Spleen (tissue), 11 donors: ENCODE measurements around the gene KMO. TPM values are rescaled to one million over a fixed set of nuclear protein-coding genes. Genes with fewer than 3 reads are reported as not detected.

Experiments used
- DNase-seq: peaks from one replicate; pipeline ENCODE4 v3.0.0-alpha.2; 2020
- H3K27ac ChIP-seq, 8 donors: fragments of 200-600 bp; sonication (generic) in 7 of 8; 1 replicate in 4 of 8; 2 replicates in 4 of 8; pipeline versions ENCODE4 v1.5.0 to v1.8.0; 2016 to 2021; ENCODE audit warnings: inconsistent platforms in 4 of 8, mild to moderate bottlenecking in 4 of 8, moderate library complexity in 1 of 8
- H3K27me3 ChIP-seq, 7 donors: fragments of 200-600 bp; sonication (generic) in 6 of 7; replicated peaks in 1 of 7; 1 replicate in 4 of 7; 2 replicates in 3 of 7; pipeline versions ENCODE4 v1.5.0 to v1.8.0; 2016 to 2021; ENCODE audit warnings: inconsistent platforms in 3 of 7, mild to moderate bottlenecking in 1 of 7
- H3K36me3 ChIP-seq, 6 donors: fragments of 200-600 bp; sonication (generic) in 5 of 6; 1 replicate in 4 of 6; 2 replicates in 2 of 6; pipeline versions ENCODE4 v1.5.0 to v1.8.0; 2016 to 2021; ENCODE audit warnings: inconsistent platforms in 2 of 6
- H3K4me1 ChIP-seq, 6 donors: fragments of 200-600 bp; sonication (generic) in 5 of 6; 1 replicate in 3 of 6; 2 replicates in 3 of 6; pipeline versions ENCODE4 v1.5.0 to v1.8.0; 2016 to 2021; ENCODE audit warnings: inconsistent platforms in 3 of 6
- H3K4me3 ChIP-seq, 8 donors: fragments of 200-600 bp; sonication (generic) in 7 of 8; 1 replicate in 4 of 8; 2 replicates in 4 of 8; pipeline versions ENCODE4 v1.5.0 to v1.8.0; 2016 to 2021; ENCODE audit warnings: inconsistent platforms in 4 of 8, mild to moderate bottlenecking in 4 of 8, moderate library complexity in 2 of 8
- H3K9me3 ChIP-seq, 8 donors: fragments of 200-600 bp; sonication (generic) in 7 of 8; 1 replicate in 4 of 8; 2 replicates in 4 of 8; pipeline versions ENCODE4 v1.5.0 to v1.8.0; 2016 to 2021; ENCODE audit warnings: inconsistent platforms in 4 of 8
- POLR2A ChIP-seq, 3 donors: fragments of 450-650 bp; IDR thresholded peaks; one replicate each; pipeline ENCODE4 v1.5.1; 2017; ENCODE audit warnings: antibody characterized with exemption in 3 of 3, mild to moderate bottlenecking in 1 of 3
- POLR2AphosphoS5 ChIP-seq, 3 donors: sonication (generic); formaldehyde crosslinking; IDR thresholded peaks; one replicate each; pipeline ENCODE4 v1.5.1; 2017; ENCODE audit warnings: antibody characterized with exemption in 3 of 3
- WGBS, 5 donors: extraction: QIAGEN DNeasy Blood & Tissue Kit in 3 of 5; methylation state at CpG; one replicate each; pipeline versions ENCODE4 v1.1.5 to v1.1.7; 2013 to 2018; 5-methylcytosine and 5-hydroxymethylcytosine counted together
- intact Hi-C: fragments of 100-400 bp; cut with DNase I; formaldehyde crosslinking; loops from one replicate; pipeline ENCODE4 v1.15.0; 2023; ENCODE audit warnings: low total_unique reads
- polyA plus RNA-seq, 3 donors: library from polyadenylated mRNA; stranded (reverse); fragments of 200-250 nt; gene quantifications; one replicate each; pipeline ENCODE4 v1.2.1, GENCODE V29; 2013
- total RNA-seq, 7 donors: library from RNA; depleted of rRNA in 3 of 7; stranded (reverse); fragments of >200 nt in 3 of 7; fragmentation: NEBNext Ultra II Directional in 4 of 7; extraction: Animal tissue kit (Norgen Biotek cat#: 25700) in 4 of 7; gene quantifications; one replicate each; pipeline versions ENCODE4 v1.1.0 to v1.2.1, GENCODE V29; 2016 to 2021
- TF ChIP-seq, protein P1 (sequence below), 11 experiments: fragments of 200-600 bp in 7 of 11; fragments of 450-650 bp in 4 of 11; sonication (generic) in 4 of 11; IDR thresholded peaks in 8 of 11; conservative IDR thresholded peaks in 3 of 11; 1 replicate in 7 of 11; 2 replicates in 4 of 11; pipeline versions ENCODE4 v1.4.0 to v1.8.0; 2016 to 2021; ENCODE audit warnings: antibody characterized with exemption in 11 of 11, inconsistent platforms in 4 of 11, mild to moderate bottlenecking in 1 of 11
- donor health status: healthy with polysubstance abuse.
- donor health status: DM: no; HTN: no; CAD: no; lungs with moderate emphysema.
- donor health status: DM: no; HTN: no; CAD: no.
- donor health status: Bipolar disorder and iron deficiency.
- donor health status: healthy.
- donor health status: DM: no; HTN: no; CAD: no.
- donor health status: DM: yes; HTN: yes; CAD: no.

Gene KMO
- total and polyA plus RNA-seq, 10 donors: 10.3 to 25.1 (median 15.2) TPM

DNA sequence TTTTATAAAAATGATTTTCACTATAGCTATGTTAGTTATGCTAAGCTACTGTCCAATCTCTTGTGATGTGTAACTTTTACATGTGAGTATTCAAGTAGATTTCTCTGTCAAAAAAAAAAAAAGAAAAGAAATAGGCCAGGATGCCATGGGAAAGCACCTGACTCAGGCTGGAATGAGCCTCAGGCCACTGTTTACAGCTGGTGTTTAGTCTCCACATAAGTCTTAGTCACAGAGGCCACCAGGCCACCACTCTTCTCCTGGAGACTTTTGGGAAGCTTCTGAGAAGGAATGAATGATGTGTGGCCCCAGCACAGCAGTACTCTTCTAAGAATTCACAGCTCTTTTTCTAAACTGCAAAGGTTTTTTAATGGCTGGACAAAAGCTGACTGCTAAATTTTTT lies 59.1 kb downstream of the KMO start:
- TF ChIP-seq POLR2AphosphoS5 (IDR thresholded peaks at IDR 0.05): no peak
- TF ChIP-seq, protein P1, sequence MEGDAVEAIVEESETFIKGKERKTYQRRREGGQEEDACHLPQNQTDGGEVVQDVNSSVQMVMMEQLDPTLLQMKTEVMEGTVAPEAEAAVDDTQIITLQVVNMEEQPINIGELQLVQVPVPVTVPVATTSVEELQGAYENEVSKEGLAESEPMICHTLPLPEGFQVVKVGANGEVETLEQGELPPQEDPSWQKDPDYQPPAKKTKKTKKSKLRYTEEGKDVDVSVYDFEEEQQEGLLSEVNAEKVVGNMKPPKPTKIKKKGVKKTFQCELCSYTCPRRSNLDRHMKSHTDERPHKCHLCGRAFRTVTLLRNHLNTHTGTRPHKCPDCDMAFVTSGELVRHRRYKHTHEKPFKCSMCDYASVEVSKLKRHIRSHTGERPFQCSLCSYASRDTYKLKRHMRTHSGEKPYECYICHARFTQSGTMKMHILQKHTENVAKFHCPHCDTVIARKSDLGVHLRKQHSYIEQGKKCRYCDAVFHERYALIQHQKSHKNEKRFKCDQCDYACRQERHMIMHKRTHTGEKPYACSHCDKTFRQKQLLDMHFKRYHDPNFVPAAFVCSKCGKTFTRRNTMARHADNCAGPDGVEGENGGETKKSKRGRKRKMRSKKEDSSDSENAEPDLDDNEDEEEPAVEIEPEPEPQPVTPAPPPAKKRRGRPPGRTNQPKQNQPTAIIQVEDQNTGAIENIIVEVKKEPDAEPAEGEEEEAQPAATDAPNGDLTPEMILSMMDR (IDR thresholded peaks at IDR 0.05 in 8 of 11, conservative IDR thresholded peaks at IDR 0.05 in 3 of 11): no peak
- no peak for TF ChIP-seq POLR2A (IDR thresholded peaks at IDR 0.05)
- intact Hi-C loops: no loop called here
- no peaks in the 10 kb centered on the region for H3K27me3 ChIP-seq
- no peaks in the 10 kb centered on the region for H3K9me3 ChIP-seq
- no peak overlapping the region for H3K27ac ChIP-seq
- H3K4me1 ChIP-seq: peaks cover 0 to 2% (median 0%) of the 10 kb centered on the region in 6 donors
- H3K36me3 ChIP-seq: peaks cover 0 to 58% (median 9%) of the 10 kb centered on the region in 6 donors
- no peak for DNase-seq
- no peak overlapping the region for H3K4me3 ChIP-seq

DNA sequence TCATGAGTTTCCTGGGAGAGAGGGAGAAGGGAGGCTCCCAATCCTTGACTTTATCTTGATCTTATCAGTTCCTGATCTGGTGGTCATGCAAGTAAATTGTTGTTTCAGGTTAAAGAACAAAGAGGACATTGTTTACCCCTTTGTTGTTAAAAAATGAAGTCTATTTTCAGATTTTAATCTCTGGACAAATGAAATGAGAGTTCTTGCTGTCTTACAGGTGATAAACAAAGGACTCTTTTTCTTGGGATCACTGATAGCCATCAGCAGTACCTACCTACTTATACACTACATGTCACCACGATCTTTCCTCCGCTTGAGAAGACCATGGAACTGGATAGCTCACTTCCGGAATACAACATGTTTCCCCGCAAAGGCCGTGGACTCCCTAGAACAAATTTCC lies 59.6 kb downstream of the KMO start:
- H3K36me3 ChIP-seq: peaks cover 0 to 56% (median 9%) of the 10 kb centered on the region in 6 donors
- intact Hi-C loops: no loop called here
- no peak overlapping the region for H3K27ac ChIP-seq
- 73 to 96% (median 83%) methylated on average over 5 of the region's 5 CpGs for WGBS, 5 donors
- H3K27me3 ChIP-seq: no peaks in the 10 kb centered on the region
- TF ChIP-seq, protein P1 (IDR thresholded peaks at IDR 0.05 in 8 of 11, conservative IDR thresholded peaks at IDR 0.05 in 3 of 11): no peak
- TF ChIP-seq POLR2AphosphoS5 (IDR thresholded peaks at IDR 0.05): no peak
- no peak for TF ChIP-seq POLR2A (IDR thresholded peaks at IDR 0.05)
- peaks cover 0 to 6% (median 0%) of the 10 kb centered on the region in 6 donors for H3K4me1 ChIP-seq
- no peaks in the 10 kb centered on the region for H3K9me3 ChIP-seq
- no peak overlapping the region for H3K4me3 ChIP-seq
- DNase-seq: no peak

DNA sequence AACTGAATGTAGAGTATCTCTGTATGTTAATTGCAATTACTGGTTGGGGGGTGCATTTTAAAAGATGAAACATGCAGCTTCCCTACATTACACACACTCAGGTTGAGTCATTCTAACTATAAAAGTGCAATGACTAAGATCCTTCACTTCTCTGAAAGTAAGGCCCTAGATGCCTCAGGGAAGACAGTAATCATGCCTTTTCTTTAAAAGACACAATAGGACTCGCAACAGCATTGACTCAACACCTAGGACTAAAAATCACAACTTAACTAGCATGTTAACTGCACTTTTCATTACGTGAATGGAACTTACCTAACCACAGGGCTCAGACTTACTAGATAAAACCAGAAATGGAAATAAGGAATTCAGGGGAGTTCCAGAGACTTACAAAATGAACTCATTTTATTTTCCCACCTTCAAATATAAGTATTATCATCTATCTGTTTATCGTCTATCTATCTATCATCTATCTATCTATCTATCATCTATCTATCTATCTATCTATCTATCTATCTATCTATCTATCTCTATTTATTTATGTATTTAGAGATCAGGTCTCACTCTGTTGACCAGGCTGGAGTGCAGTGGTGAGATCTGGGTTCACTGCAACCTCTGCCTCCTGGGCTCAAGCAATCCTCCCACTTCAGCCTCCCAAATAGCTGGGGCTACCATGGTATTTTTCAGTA lies 60.2 kb downstream of the KMO start:
- Histone ChIP-seq H3K36me3 (peaks cover 0 to 50% (median 10%) of the 10 kb centered on the region in 6 donors), H3K9me3 (no peaks in the 10 kb centered on the region), H3K27ac (no peak overlapping the region), H3K27me3 (no peaks in the 10 kb centered on the region), H3K4me1 (peaks cover 0 to 7% (median 0%) of the 10 kb centered on the region in 6 donors), H3K4me3 (no peak overlapping the region)
- 73 to 89% (median 80%) methylated on average over 3 of the region's 3 CpGs for WGBS, 5 donors
- intact Hi-C loops: no loop called here
- TF ChIP-seq POLR2AphosphoS5 (IDR thresholded peaks at IDR 0.05): no peak
- no peak for TF ChIP-seq POLR2A (IDR thresholded peaks at IDR 0.05)
- TF ChIP-seq, protein P1 (IDR thresholded peaks at IDR 0.05 in 8 of 11, conservative IDR thresholded peaks at IDR 0.05 in 3 of 11): no peak
- DNase-seq: no peak

DNA sequence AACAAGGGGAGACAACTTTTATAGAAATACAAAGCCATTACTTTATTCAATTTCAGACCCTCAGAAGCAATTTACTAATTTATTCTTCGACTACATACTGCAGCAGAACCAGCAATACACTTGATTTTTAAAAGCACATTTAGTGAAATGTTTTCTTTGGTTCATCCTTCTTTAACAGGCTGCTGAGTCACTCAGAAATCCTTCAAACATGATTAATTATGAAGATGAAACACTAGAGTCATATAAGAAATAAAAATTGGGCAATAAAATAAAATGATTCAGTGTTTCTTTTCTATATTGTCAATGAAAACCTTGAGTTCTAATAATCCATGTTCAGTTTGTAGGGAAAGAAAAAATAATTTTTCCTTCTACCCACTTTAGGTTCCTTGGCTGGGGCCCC lies 61.0 kb downstream of the KMO start:
- Histone ChIP-seq H3K36me3 (peaks cover 0 to 48% (median 10%) of the 10 kb centered on the region in 6 donors), H3K27me3 (no peaks in the 10 kb centered on the region), H3K27ac (no peak overlapping the region), H3K9me3 (no peaks in the 10 kb centered on the region), H3K4me1 (peaks cover 0 to 10% (median under 1%) of the 10 kb centered on the region in 6 donors), H3K4me3 (no peak overlapping the region)
- TF ChIP-seq POLR2AphosphoS5 (IDR thresholded peaks at IDR 0.05) (no peak), POLR2A (IDR thresholded peaks at IDR 0.05) (no peak)
- TF ChIP-seq, protein P1 (IDR thresholded peaks at IDR 0.05 in 8 of 11, conservative IDR thresholded peaks at IDR 0.05 in 3 of 11): no peak
- 86 to 95% (median 87%) methylated on average over 1 of the region's 1 CpG for WGBS, 5 donors
- no peak for DNase-seq
- intact Hi-C loops: no loop called here
